CD14-positive monocyte (primary cell): Measurements from ENCODE around the gene PRRT1. TPM values are rescaled to one million over a fixed set of nuclear protein-coding genes. Genes with fewer than 3 reads are reported as not detected.

Experiments used
- DNase-seq, 3 donors: peaks; one replicate each; pipeline ENCODE4 v3.0.0-alpha.2; 2011 to 2022
- H2AFZ ChIP-seq: 2 replicates; pipeline ENCODE4 v1.6.0; 2012; ENCODE audit warnings: mild to moderate bottlenecking, low read depth, low read length, inconsistent platforms; ENCODE audit not compliant: insufficient read depth, poor library complexity, severe bottlenecking
- H3K27ac ChIP-seq, 2 donors: 1 replicate in 1 of 2; 2 replicates in 1 of 2; pipeline ENCODE4 v1.5.1; 2012 to 2013; ENCODE audit warnings: low read length in 2 of 2, control low read depth in 1 of 2, inconsistent platforms in 1 of 2, low read depth in 1 of 2, mild to moderate bottlenecking in 1 of 2
- H3K27me3 ChIP-seq, 2 donors: one replicate each; pipeline versions ENCODE4 v1.6.0 to v1.6.1; 2011 to 2013; ENCODE audit warnings: low read length in 2 of 2; ENCODE audit not compliant: control insufficient read depth in 2 of 2, insufficient read depth in 2 of 2
- H3K36me3 ChIP-seq, 2 donors: replicated peaks in 1 of 2; 1 replicate in 1 of 2; 2 replicates in 1 of 2; pipeline versions ENCODE4 v1.5.1 to v1.6.1; 2012 to 2013; ENCODE audit warnings: low read length in 2 of 2, control low read depth in 1 of 2, inconsistent platforms in 1 of 2, mild to moderate bottlenecking in 1 of 2; ENCODE audit not compliant: insufficient read depth in 2 of 2, control insufficient read depth in 1 of 2
- H3K4me1 ChIP-seq, 2 donors: 1 replicate in 1 of 2; 2 replicates in 1 of 2; pipeline versions ENCODE4 v1.5.1 to v1.6.1; 2012 to 2013; ENCODE audit warnings: low read length in 2 of 2, control low read depth in 1 of 2, inconsistent platforms in 1 of 2, mild to moderate bottlenecking in 1 of 2, moderate library complexity in 1 of 2; ENCODE audit not compliant: insufficient read depth in 2 of 2, control insufficient read depth in 1 of 2
- H3K4me2 ChIP-seq: replicated peaks from 2 replicates; pipeline ENCODE3; 2012; ENCODE audit warnings: low read length, moderate library complexity, mild to moderate bottlenecking; ENCODE audit not compliant: poor library complexity, severe bottlenecking; ENCODE audit errors: extremely low read depth
- H3K4me3 ChIP-seq, 3 experiments: fragments of 200-600 bp in 1 of 3; sonication (generic) in 1 of 3; replicated peaks in 1 of 3; 1 replicate in 2 of 3; 2 replicates in 1 of 3; pipeline ENCODE4 v1.5.1; 2011 to 2013; ENCODE audit warnings: low read length in 3 of 3, mild to moderate bottlenecking in 3 of 3, control low read depth in 2 of 3, low read depth in 2 of 3, inconsistent platforms in 1 of 3, moderate library complexity in 1 of 3
- H3K79me2 ChIP-seq: 2 replicates; pipeline ENCODE4 v1.6.0; 2012; ENCODE audit warnings: mild to moderate bottlenecking, control low read depth, inconsistent platforms, low read length, moderate library complexity; ENCODE audit not compliant: insufficient read depth
- H3K9ac ChIP-seq: 2 replicates; pipeline ENCODE4 v1.6.0; 2017; ENCODE audit warnings: low read length, mild to moderate bottlenecking; ENCODE audit not compliant: insufficient read depth, poor library complexity, severe bottlenecking
- H3K9me3 ChIP-seq, 2 donors: replicated peaks in 1 of 2; 1 replicate in 1 of 2; 2 replicates in 1 of 2; pipeline versions ENCODE4 v1.5.1 to v1.6.1; 2012 to 2013; ENCODE audit warnings: low read length in 2 of 2, control low read depth in 1 of 2; ENCODE audit not compliant: control insufficient read depth in 1 of 2, insufficient read depth in 1 of 2
- H4K20me1 ChIP-seq: 2 replicates; pipeline ENCODE4 v1.6.0; 2012; ENCODE audit warnings: mild to moderate bottlenecking, low read length, control low read depth, moderate library complexity; ENCODE audit not compliant: insufficient read depth
- H3K27ac Mint-ChIP-seq, 7 donors: one replicate each; pipeline ENCODE4 v1.8.0; 2020; ENCODE audit warnings: mild to moderate bottlenecking in 7 of 7, mixed read lengths in 7 of 7, moderate library complexity in 6 of 7, inconsistent platforms in 2 of 7
- H3K27me3 Mint-ChIP-seq, 3 donors: one replicate each; pipeline ENCODE4 v1.8.0; 2021 to 2022; ENCODE audit warnings: low read depth in 3 of 3, mild to moderate bottlenecking in 3 of 3, mixed read lengths in 3 of 3, moderate library complexity in 3 of 3, inconsistent platforms in 1 of 3
- H3K36me3 Mint-ChIP-seq, 2 donors: one replicate each; pipeline ENCODE4 v1.8.0; 2020; ENCODE audit warnings: mixed read lengths in 2 of 2, inconsistent platforms in 1 of 2, mild to moderate bottlenecking in 1 of 2
- H3K4me1 Mint-ChIP-seq: one replicate; pipeline ENCODE4 v1.8.0; 2020; ENCODE audit warnings: mild to moderate bottlenecking, mixed read lengths
- H3K4me3 Mint-ChIP-seq, 2 donors: one replicate each; pipeline ENCODE4 v1.8.0; 2020; ENCODE audit warnings: mild to moderate bottlenecking in 2 of 2, mixed read lengths in 2 of 2, moderate library complexity in 1 of 2
- H3K9me3 Mint-ChIP-seq, 7 donors: one replicate each; pipeline ENCODE4 v1.8.0; 2020 to 2022; ENCODE audit warnings: mixed read lengths in 7 of 7, mild to moderate bottlenecking in 6 of 7, moderate library complexity in 6 of 7, inconsistent platforms in 2 of 7
- WGBS: methylation state at CpG from one replicate; pipeline ENCODE4 v1.1.5; 2013; ENCODE audit warnings: missing lambda C conversion rate; ENCODE audit not compliant: insufficient coverage; 5-methylcytosine and 5-hydroxymethylcytosine counted together
- intact Hi-C, 2 donors: fragments of 100-400 bp; cut with micrococcal nuclease; formaldehyde crosslinking; loops; one replicate each; pipeline versions ENCODE4 v1.15.0 to v1.15.1; 2023
- polyA plus RNA-seq, 3 donors: library from polyadenylated mRNA; depleted of rRNA in 1 of 3; unstranded in 2 of 3; stranded (reverse) in 1 of 3; fragments of 300-500 nt in 2 of 3; fragments of >200 nt in 1 of 3; fragmentation: Illumina TruSeq in 2 of 3; gene quantifications; 1 replicate in 2 of 3; 2 replicates in 1 of 3; pipeline ENCODE4 v1.2.3, GENCODE V29; 2012 to 2021
- TF ChIP-seq, protein P1 (sequence below): fragments of 200-600 bp; IDR thresholded peaks from one replicate; pipeline ENCODE4 v1.8.0; 2022; ENCODE audit warnings: antibody characterized with exemption, mild to moderate bottlenecking

PRRT1 gene
- polyA plus RNA-seq, 3 donors = not detected

DNA sequence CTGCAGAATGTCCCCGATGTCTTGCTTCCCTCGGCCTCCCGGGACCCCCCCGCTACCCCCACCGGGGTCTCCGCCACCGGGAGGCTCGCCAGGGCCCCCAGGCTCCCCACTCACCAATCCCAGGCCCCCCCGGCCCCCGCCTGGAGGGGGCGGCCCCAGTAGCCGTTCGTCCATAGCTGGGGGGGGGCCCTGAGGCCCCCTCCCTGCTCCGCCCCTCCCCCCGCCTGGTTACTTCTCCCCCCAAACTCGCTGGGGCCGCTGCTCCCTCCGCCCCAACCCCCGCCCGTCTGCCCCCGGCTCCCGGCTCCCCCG is 38.0 kb upstream of the PRRT1 start:
- H3K36me3 ChIP-seq = peaks cover 25 to 37% of the 10 kb centered on the region in 2 donors
- Mint-ChIP-seq H3K27me3 (peaks cover 0 to 2% (median 1%) of the 10 kb centered on the region in 3 donors), H3K4me1 (peaks cover 73% of the 10 kb centered on the region), H3K36me3 (peaks cover 39 to 54% of the 10 kb centered on the region in 2 donors), H3K9me3 (no peaks in the 10 kb centered on the region), H3K4me3 (peak overlapping the region; percentile 96 to 98), H3K27ac (peak overlapping the region; percentile 85 to 97 (median 93))
- 1% methylated on average over 8 of the region's 23 CpGs for WGBS
- peaks cover 88% of the 10 kb centered on the region for H3K79me2 ChIP-seq
- H3K9ac ChIP-seq = peak overlapping the region; percentile 84
- no peaks in the 10 kb centered on the region for H3K9me3 ChIP-seq
- peaks cover 67 to 76% of the 10 kb centered on the region in 2 donors for H3K4me1 ChIP-seq
- H3K4me3 ChIP-seq = peak overlapping the region; percentile 74 to 98 (median 81)
- H4K20me1 ChIP-seq = peaks cover 7% of the 10 kb centered on the region
- DNase-seq = no peak
- intact Hi-C loops = loop anchor here in 1 of 2 donors (5.0 kb wide), 1 partner anchor 57 kb away; the partner anchor contains the start of gene FKBPL
- H2AFZ ChIP-seq = no peak overlapping the region
- TF ChIP-seq, protein P1, sequence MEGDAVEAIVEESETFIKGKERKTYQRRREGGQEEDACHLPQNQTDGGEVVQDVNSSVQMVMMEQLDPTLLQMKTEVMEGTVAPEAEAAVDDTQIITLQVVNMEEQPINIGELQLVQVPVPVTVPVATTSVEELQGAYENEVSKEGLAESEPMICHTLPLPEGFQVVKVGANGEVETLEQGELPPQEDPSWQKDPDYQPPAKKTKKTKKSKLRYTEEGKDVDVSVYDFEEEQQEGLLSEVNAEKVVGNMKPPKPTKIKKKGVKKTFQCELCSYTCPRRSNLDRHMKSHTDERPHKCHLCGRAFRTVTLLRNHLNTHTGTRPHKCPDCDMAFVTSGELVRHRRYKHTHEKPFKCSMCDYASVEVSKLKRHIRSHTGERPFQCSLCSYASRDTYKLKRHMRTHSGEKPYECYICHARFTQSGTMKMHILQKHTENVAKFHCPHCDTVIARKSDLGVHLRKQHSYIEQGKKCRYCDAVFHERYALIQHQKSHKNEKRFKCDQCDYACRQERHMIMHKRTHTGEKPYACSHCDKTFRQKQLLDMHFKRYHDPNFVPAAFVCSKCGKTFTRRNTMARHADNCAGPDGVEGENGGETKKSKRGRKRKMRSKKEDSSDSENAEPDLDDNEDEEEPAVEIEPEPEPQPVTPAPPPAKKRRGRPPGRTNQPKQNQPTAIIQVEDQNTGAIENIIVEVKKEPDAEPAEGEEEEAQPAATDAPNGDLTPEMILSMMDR = no peak
- peak overlapping the region; percentile 89 to 95 for H3K27ac ChIP-seq
- peak overlapping the region; percentile 100 for H3K4me2 ChIP-seq
- H3K27me3 ChIP-seq = no peaks in the 10 kb centered on the region

DNA sequence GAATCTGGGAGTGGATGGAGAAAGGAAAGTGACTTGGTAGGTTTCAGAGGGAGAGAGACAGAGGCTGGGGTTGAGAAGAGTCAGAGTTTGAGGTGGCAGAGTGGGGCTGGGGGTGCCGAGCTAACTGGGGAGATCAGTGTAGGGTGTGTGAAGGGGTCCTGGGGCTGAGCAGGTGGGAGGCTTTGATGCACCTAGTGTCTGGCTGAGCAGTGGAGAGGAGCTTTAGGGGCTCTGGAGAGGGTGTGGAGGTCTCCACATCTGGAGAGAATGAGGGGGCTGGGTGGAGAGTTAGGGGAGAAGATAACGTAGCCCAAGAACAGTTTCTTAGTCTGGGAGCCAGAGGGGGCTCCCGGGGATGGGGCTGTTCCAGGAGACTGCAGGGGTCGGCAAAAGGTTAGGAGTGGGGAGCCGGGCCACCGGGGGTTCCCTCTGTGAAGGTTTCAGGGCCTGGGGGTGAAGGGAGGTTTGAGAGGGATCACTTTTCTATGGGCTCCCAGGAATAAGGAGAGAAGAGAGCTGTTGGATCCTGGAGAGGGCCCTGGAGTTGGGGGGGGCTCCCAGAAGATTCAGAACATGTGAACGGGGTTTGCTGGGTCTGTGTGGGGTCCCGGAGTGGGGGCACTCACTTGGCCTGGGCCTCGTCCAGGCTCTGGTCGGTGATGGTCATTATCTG is 37.5 kb upstream of the PRRT1 start:
- H3K27ac Mint-ChIP-seq = peak overlapping the region; percentile 85 to 97 (median 93)
- peak overlapping the region; percentile 94 to 98 for H3K4me3 Mint-ChIP-seq
- H2AFZ ChIP-seq = no peak overlapping the region
- H3K4me1 Mint-ChIP-seq = peaks cover 68% of the 10 kb centered on the region
- H3K27ac ChIP-seq = peak overlapping the region; percentile 89 to 95
- no peaks in the 10 kb centered on the region for H3K9me3 Mint-ChIP-seq
- H3K4me2 ChIP-seq = peak overlapping the region; percentile 100
- H3K36me3 ChIP-seq = peaks cover 27 to 41% of the 10 kb centered on the region in 2 donors
- no peak for DNase-seq
- H4K20me1 ChIP-seq = peaks cover 7% of the 10 kb centered on the region
- H3K36me3 Mint-ChIP-seq = peaks cover 41 to 54% of the 10 kb centered on the region in 2 donors
- peaks cover 85% of the 10 kb centered on the region for H3K79me2 ChIP-seq
- H3K9me3 ChIP-seq = no peaks in the 10 kb centered on the region
- intact Hi-C loops = no loop called here
- H3K27me3 Mint-ChIP-seq = peaks cover 0 to 2% (median 1%) of the 10 kb centered on the region in 3 donors
- H3K9ac ChIP-seq = peak overlapping the region; percentile 84
- H3K4me1 ChIP-seq = peaks cover 62 to 71% of the 10 kb centered on the region in 2 donors
- 1% methylated on average over 10 of the region's 10 CpGs for WGBS
- TF ChIP-seq, protein P1 = no peak
- H3K27me3 ChIP-seq = no peaks in the 10 kb centered on the region
- peak overlapping the region; percentile 74 to 98 (median 81) for H3K4me3 ChIP-seq
